SJSA1 (cell line): ENCODE results near the gene JADE3. TPM values are rescaled to one million over a fixed set of nuclear protein-coding genes. Genes with fewer than 3 reads are reported as not detected.

ENCODE experiments used
- DNase-seq, 2 experiments: peaks; one replicate each; pipeline ENCODE4 v3.0.0-alpha.2; 2015 to 2020; ENCODE audit warnings: low spot score in 2 of 2, low read depth in 1 of 2
- H3K27ac ChIP-seq: fragments of 250-450 bp; sonication (Bioruptor Pico); 2 replicates; pipeline ENCODE4 v1.5.1; 2020; ENCODE audit warnings: mild to moderate bottlenecking, moderate library complexity
- H3K27me3 ChIP-seq: fragments of 250-450 bp; sonication (Bioruptor Pico); replicated peaks from 2 replicates; pipeline ENCODE4 v1.5.1; 2020; ENCODE audit warnings: mild to moderate bottlenecking, moderate library complexity
- H3K36me3 ChIP-seq: fragments of 250-450 bp; sonication (Bioruptor Pico); 2 replicates; pipeline ENCODE4 v1.5.1; 2020; ENCODE audit warnings: mild to moderate bottlenecking
- H3K4me1 ChIP-seq: fragments of 250-450 bp; sonication (Bioruptor Pico); replicated peaks from 2 replicates; pipeline ENCODE4 v1.6.1; 2021; ENCODE audit warnings: mild to moderate bottlenecking
- H3K4me3 ChIP-seq: fragments of 250-450 bp; sonication (Bioruptor Pico); 2 replicates; pipeline ENCODE4 v1.5.1; 2020; ENCODE audit warnings: mild to moderate bottlenecking
- H3K9me3 ChIP-seq: fragments of 250-450 bp; sonication (Bioruptor Pico); replicated peaks from 2 replicates; pipeline ENCODE4 v1.5.1; 2020; ENCODE audit warnings: mild to moderate bottlenecking
- total RNA-seq: library from RNA; depleted of rRNA; stranded (reverse); fragments of >200 nt; shearing (Covaris generic); gene quantifications from 2 replicates; pipeline ENCODE4 v1.2.3, GENCODE V29; 2014

The JADE3 gene
- total RNA-seq, 1 experiment from 2014 or later, result 8.8 TPM

GRCh38 chrX:46912603-46913491 is 626 bp downstream of the JADE3 start:
- DNase-seq, result peak; percentile 52 to 71
- Histone ChIP-seq H3K36me3 (no peaks in the 10 kb centered on the region), H3K9me3 (no peaks in the 10 kb centered on the region), H3K4me1 (no peaks in the 10 kb centered on the region), H3K27me3 (no peaks in the 10 kb centered on the region), H3K27ac (peak overlapping the region; percentile 17; the same call in 1 of the 2 replicates), H3K4me3 (peak overlapping the region; percentile 84)

GRCh38 chrX:46913667-46914066 is 1.4 kb downstream of the JADE3 start:
- DNase-seq, result peak in 1 of 2 experiments; percentile 10
- Histone ChIP-seq H3K36me3 (no peaks in the 10 kb centered on the region), H3K27ac (no peak overlapping the region), H3K9me3 (no peaks in the 10 kb centered on the region), H3K4me3 (peak overlapping the region; percentile 84), H3K4me1 (no peaks in the 10 kb centered on the region), H3K27me3 (no peaks in the 10 kb centered on the region)

- Histone ChIP-seq H3K9me3 (no peaks in the 10 kb centered on the region), H3K27ac (no peak overlapping the region), H3K27me3 (no peaks in the 10 kb centered on the region), H3K4me1 (no peaks in the 10 kb centered on the region), H3K4me3 (no peak overlapping the region), H3K36me3 (no peaks in the 10 kb centered on the region)
- no peak for DNase-seq
Measured at GRCh38 chrX:46916273-46916672, 4.1 kb downstream of the JADE3 start.

- Histone ChIP-seq H3K27me3 (no peaks in the 10 kb centered on the region), H3K4me3 (no peak overlapping the region), H3K4me1 (no peaks in the 10 kb centered on the region), H3K27ac (no peak overlapping the region), H3K36me3 (no peaks in the 10 kb centered on the region), H3K9me3 (no peaks in the 10 kb centered on the region)
- no peak for DNase-seq
Measured at GRCh38 chrX:46917622-46918021, 5.4 kb downstream of the JADE3 start.

GRCh38 chrX:46918434-46918833 is 6.2 kb downstream of the JADE3 start:
- Histone ChIP-seq H3K4me1 (no peaks in the 10 kb centered on the region), H3K27me3 (no peaks in the 10 kb centered on the region), H3K9me3 (no peaks in the 10 kb centered on the region), H3K4me3 (no peak overlapping the region), H3K27ac (no peak overlapping the region), H3K36me3 (no peaks in the 10 kb centered on the region)
- DNase-seq, result no peak

GRCh38 chrX:46920235-46920634 is 8.0 kb downstream of the JADE3 start:
- H3K27me3 ChIP-seq, result no peaks in the 10 kb centered on the region

GRCh38 chrX:46922611-46923010 is 10.4 kb downstream of the JADE3 start:
- H3K36me3 ChIP-seq, result no peaks in the 10 kb centered on the region
- DNase-seq, result no peak
- no peak overlapping the region for H3K4me3 ChIP-seq
- H3K4me1 ChIP-seq, result no peaks in the 10 kb centered on the region
- H3K9me3 ChIP-seq, result no peaks in the 10 kb centered on the region
- H3K27me3 ChIP-seq, result no peaks in the 10 kb centered on the region
- no peak overlapping the region for H3K27ac ChIP-seq

More at GRCh38 chrX:46920235-46920634, 8.0 kb downstream of the JADE3 start:
- no peak for DNase-seq
- Histone ChIP-seq H3K4me3 (no peak overlapping the region), H3K9me3 (no peaks in the 10 kb centered on the region), H3K27ac (no peak overlapping the region), H3K4me1 (no peaks in the 10 kb centered on the region), H3K36me3 (no peaks in the 10 kb centered on the region)

- Histone ChIP-seq H3K9me3 (no peaks in the 10 kb centered on the region), H3K4me3 (no peak overlapping the region), H3K4me1 (peaks cover 11% of the 10 kb centered on the region), H3K27ac (no peak overlapping the region), H3K27me3 (no peaks in the 10 kb centered on the region), H3K36me3 (no peaks in the 10 kb centered on the region)
- DNase-seq, result no peak
Measured at GRCh38 chrX:46927718-46928117, 15.5 kb downstream of the JADE3 start.

GRCh38 chrX:46929439-46930261 is 17.4 kb downstream of the JADE3 start:
- peaks cover 11% of the 10 kb centered on the region for H3K4me1 ChIP-seq
- no peak overlapping the region for H3K27ac ChIP-seq
- no peaks in the 10 kb centered on the region for H3K9me3 ChIP-seq
- no peak overlapping the region for H3K4me3 ChIP-seq
- no peaks in the 10 kb centered on the region for H3K27me3 ChIP-seq
- peak in 1 of 2 experiments; percentile 22 for DNase-seq
- H3K36me3 ChIP-seq, result no peaks in the 10 kb centered on the region

GRCh38 chrX:46935295-46935694 is 23.1 kb downstream of the JADE3 start:
- no peak overlapping the region for H3K27ac ChIP-seq

GRCh38 chrX:46938589-46938988 is 26.4 kb downstream of the JADE3 start:
- no peak for DNase-seq
- Histone ChIP-seq H3K36me3 (no peaks in the 10 kb centered on the region), H3K27me3 (no peaks in the 10 kb centered on the region), H3K9me3 (no peaks in the 10 kb centered on the region), H3K4me1 (no peaks in the 10 kb centered on the region), H3K4me3 (no peak overlapping the region), H3K27ac (no peak overlapping the region)

More at GRCh38 chrX:46935295-46935694, 23.1 kb downstream of the JADE3 start:
- H3K27me3 ChIP-seq, result no peaks in the 10 kb centered on the region
- DNase-seq, result no peak
- no peaks in the 10 kb centered on the region for H3K9me3 ChIP-seq
- no peak overlapping the region for H3K4me3 ChIP-seq
- H3K4me1 ChIP-seq, result no peaks in the 10 kb centered on the region
- H3K36me3 ChIP-seq, result no peaks in the 10 kb centered on the region

- Histone ChIP-seq H3K27ac (no peak overlapping the region), H3K36me3 (no peaks in the 10 kb centered on the region), H3K27me3 (no peaks in the 10 kb centered on the region), H3K4me3 (no peak overlapping the region), H3K4me1 (no peaks in the 10 kb centered on the region), H3K9me3 (no peaks in the 10 kb centered on the region)
- no peak for DNase-seq
Measured at GRCh38 chrX:46941341-46941740, 29.1 kb downstream of the JADE3 start.

GRCh38 chrX:46953137-46953527 is 40.9 kb downstream of the JADE3 start:
- Histone ChIP-seq H3K27me3 (no peaks in the 10 kb centered on the region), H3K9me3 (no peaks in the 10 kb centered on the region), H3K4me1 (peaks cover 19% of the 10 kb centered on the region), H3K4me3 (no peak overlapping the region), H3K36me3 (no peaks in the 10 kb centered on the region), H3K27ac (no peak overlapping the region)
- no peak for DNase-seq

- Histone ChIP-seq H3K36me3 (no peaks in the 10 kb centered on the region), H3K27me3 (no peaks in the 10 kb centered on the region), H3K4me3 (no peak overlapping the region), H3K27ac (no peak overlapping the region), H3K4me1 (peaks cover 15% of the 10 kb centered on the region; the same call in 1 of the 2 replicates), H3K9me3 (no peaks in the 10 kb centered on the region)
- DNase-seq, result no peak
Measured at GRCh38 chrX:46953597-46953996, 41.4 kb downstream of the JADE3 start.
